BJ (cell line): ENCODE results near the gene EPHA6. TPM values are rescaled to one million over a fixed set of nuclear protein-coding genes. Genes with fewer than 3 reads are reported as not detected.
"Not testable (repeated sequence)": the region's sequence is repeated elsewhere in the genome, so short reads cannot be mapped to it uniquely, and the experiment has no call there.

Experiments
- CTCF ChIA-PET: fragments of 350-600 bp; formaldehyde crosslinking; extraction: SDS; loops from one replicate; lab custom pipeline; 2021; ENCODE audit warnings: antibody characterized with exemption, inconsistent platforms; lab: Yijun Ruan, JAX
- POLR2A ChIA-PET: fragments of 300-600 bp; sonication (Branson Sonifier 250); formaldehyde crosslinking; extraction: SDS; loops from one replicate; lab custom pipeline; 2021; ENCODE audit warnings: antibody characterized with exemption; lab: Charles Lee
- DNase-seq: peaks from one replicate; pipeline ENCODE4 v3.0.0-alpha.2; 2011; ENCODE audit warnings: low read depth
- H3K27me3 ChIP-seq: 2 replicates; pipeline ENCODE4 v1.6.0; 2011; ENCODE audit warnings: low read length; ENCODE audit not compliant: control insufficient read depth, insufficient read depth
- H3K36me3 ChIP-seq: 2 replicates; pipeline ENCODE4 v1.5.1; 2011; ENCODE audit warnings: low read length; ENCODE audit not compliant: control insufficient read depth, insufficient read depth
- H3K4me3 ChIP-seq: 2 replicates; pipeline ENCODE4 v1.5.1; 2011; ENCODE audit warnings: low read depth, mild to moderate bottlenecking, control low read depth, low read length
- CTCF ChIP-seq: IDR thresholded peaks from 2 replicates; pipeline ENCODE4 v1.5.1; 2011; ENCODE audit warnings: low read depth, mild to moderate bottlenecking, control low read depth, inconsistent platforms, low read length, moderate library complexity; ENCODE audit not compliant: insufficient read depth
- polyA plus RNA-seq: library from polyadenylated mRNA; depleted of rRNA; stranded (reverse); fragments of >200 nt; gene quantifications from 2 replicates; pipeline ENCODE4 v1.2.3, GENCODE V29; 2011

EPHA6 gene
- polyA plus RNA-seq, 1 experiment: not detected

GRCh38 chr3:96900566-96900965, 86.2 kb downstream of the EPHA6 start:
- no peak for DNase-seq
- no peaks in the 10 kb centered on the region for H3K27me3 ChIP-seq
- no peaks in the 10 kb centered on the region for H3K36me3 ChIP-seq
- no peak overlapping the region for H3K4me3 ChIP-seq
- ChIA-PET POLR2A (no interaction called here), CTCF (interaction anchor here (0.6 kb wide), 1 partner anchor 270 kb away, joined by 3 read pairs; no protein-coding TSS in a partner anchor)
- TF ChIP-seq CTCF: no peak

GRCh38 chr3:96915445-96915844, 101.1 kb downstream of the EPHA6 start:
- H3K27me3 ChIP-seq: no peaks in the 10 kb centered on the region
- no peak for DNase-seq
- TF ChIP-seq CTCF: no peak
- ChIA-PET CTCF (no interaction called here), POLR2A (no interaction called here)
- H3K4me3 ChIP-seq: no peak overlapping the region
- H3K36me3 ChIP-seq: no peaks in the 10 kb centered on the region

- no peak for DNase-seq
These were observed 116.9 kb downstream of the EPHA6 start for GRCh38 chr3:96931119-96931862.

GRCh38 chr3:96942131-96942530, 127.7 kb downstream of the EPHA6 start:
- DNase-seq, H3K4me3 ChIP-seq, CTCF ChIA-PET, H3K27me3 ChIP-seq, POLR2A ChIA-PET, H3K36me3 ChIP-seq: not testable (repeated sequence)

More at GRCh38 chr3:96931119-96931862, 116.9 kb downstream of the EPHA6 start:
- Histone ChIP-seq H3K4me3 (no peak overlapping the region), H3K36me3 (no peaks in the 10 kb centered on the region), H3K27me3 (no peaks in the 10 kb centered on the region)
- POLR2A ChIA-PET: no interaction called here
- CTCF ChIA-PET: no interaction called here
- TF ChIP-seq CTCF: no peak

GRCh38 chr3:96958856-96959255, 144.5 kb downstream of the EPHA6 start:
- H3K4me3 ChIP-seq: no peak overlapping the region
- CTCF ChIA-PET: interaction anchor here (1.0 kb wide), 1 partner anchor 10 kb away, joined by 3 read pairs; no protein-coding TSS in a partner anchor
- no peaks in the 10 kb centered on the region for H3K36me3 ChIP-seq
- POLR2A ChIA-PET: no interaction called here
- no peak for TF ChIP-seq CTCF
- DNase-seq: no peak
- H3K27me3 ChIP-seq: no peaks in the 10 kb centered on the region

- POLR2A ChIA-PET: no interaction called here
These were observed 145.1 kb downstream of the EPHA6 start for GRCh38 chr3:96959474-96959873.

More at GRCh38 chr3:96959474-96959873, 145.1 kb downstream of the EPHA6 start:
- DNase-seq: no peak
- TF ChIP-seq CTCF: no peak
- no peak overlapping the region for H3K4me3 ChIP-seq
- no peaks in the 10 kb centered on the region for H3K27me3 ChIP-seq
- CTCF ChIA-PET: interaction anchor here (1.0 kb wide), 1 partner anchor 11 kb away, joined by 3 read pairs; no protein-coding TSS in a partner anchor
- H3K36me3 ChIP-seq: no peaks in the 10 kb centered on the region
